HG03460 (cell line): ENCODE results near the gene POLA2.

Source experiments
- ATAC-seq: cut with Tn5 transposase; IDR thresholded peaks from one replicate; pipeline ENCODE4 v1.9.1; 2021; ENCODE audit not compliant: unreplicated experiment

Gene POLA2

DNA sequence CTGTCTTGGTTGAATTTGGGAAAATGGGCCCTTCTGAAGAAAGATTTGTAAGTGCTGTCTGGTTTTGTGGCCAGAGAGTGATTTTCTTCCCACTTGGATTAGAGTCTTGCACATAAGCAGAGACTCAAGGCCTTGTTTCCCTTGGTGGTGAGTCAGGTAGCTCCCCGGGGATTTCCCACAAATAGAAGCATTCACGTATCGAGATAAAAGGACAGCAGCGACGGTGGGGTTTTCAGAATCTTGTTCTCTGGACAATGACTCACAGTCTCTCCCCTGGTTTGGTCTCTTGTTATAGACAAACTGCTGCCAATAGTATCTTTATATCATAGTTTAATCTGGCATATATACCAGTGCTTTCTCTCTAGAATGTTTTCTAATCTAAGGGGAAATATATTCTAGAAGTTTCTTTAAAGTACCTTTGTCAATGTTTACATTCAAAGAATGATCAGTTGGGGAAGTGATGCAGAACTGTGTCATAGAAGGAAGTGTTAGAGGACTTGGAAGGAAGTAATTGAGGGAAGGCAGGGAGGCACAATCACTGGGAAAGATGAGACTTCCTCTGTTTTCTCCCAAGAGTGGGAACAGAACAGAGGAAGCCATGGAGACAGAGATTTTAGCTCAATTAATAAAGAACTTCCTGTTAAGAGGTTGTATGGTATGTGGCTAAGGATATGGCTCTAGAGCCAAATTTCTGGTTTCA, 18.1 kb downstream of the POLA2 start:
- ATAC-seq, result no peak

- no peak for ATAC-seq
Observed at GRCh38 chr11:65280646-65281045, 18.9 kb downstream of the POLA2 start.

DNA sequence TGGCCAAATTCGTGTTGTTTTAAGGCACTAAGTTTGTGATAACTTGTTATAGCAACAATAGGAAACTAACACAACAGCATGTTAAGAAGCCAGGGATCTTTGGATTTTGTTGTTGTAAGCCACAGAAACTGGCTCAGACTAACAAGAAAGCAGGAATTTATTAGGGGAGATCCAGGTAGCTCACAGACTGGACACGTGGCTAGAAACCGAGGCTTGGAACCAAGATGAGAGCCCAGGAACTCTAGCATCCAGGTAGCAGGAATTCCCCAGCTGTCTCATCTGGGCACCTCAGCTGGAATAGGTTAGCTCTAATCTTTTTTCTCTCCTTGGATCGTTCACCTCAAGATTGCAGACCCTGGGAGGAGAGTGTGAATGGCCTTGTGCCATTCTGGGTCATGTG, 24.9 kb downstream of the POLA2 start:
- ATAC-seq, result no peak

- ATAC-seq, result no peak
Observed at GRCh38 chr11:65287601-65288000, 25.8 kb downstream of the POLA2 start.

- no peak for ATAC-seq
Observed at GRCh38 chr11:65288706-65289536, 27.2 kb downstream of the POLA2 start.

GRCh38 chr11:65290448-65291165, 28.8 kb downstream of the POLA2 start:
- ATAC-seq, result peak; percentile 68

DNA sequence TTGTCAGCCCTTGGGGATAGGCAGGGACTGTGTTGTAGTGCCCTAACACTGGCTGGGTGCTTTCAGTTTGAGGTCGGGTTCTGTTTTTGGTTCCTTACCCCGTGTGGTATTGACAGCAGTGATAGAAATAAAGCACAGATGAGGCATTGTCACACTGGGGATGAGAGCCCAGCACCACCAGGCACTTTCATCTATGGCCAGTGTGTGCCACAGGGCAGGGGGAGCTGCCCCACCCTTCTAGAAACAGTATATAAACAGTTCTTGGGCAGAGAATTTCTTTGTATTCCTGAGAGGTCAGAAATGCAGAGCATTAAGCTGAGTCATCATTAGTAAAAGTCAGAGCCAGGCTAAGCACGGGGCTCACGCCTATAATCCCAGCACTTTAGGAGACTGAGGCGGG, 29.9 kb downstream of the POLA2 start:
- ATAC-seq, result no peak

GRCh38 chr11:65292890-65293289, 31.1 kb downstream of the POLA2 start:
- no peak for ATAC-seq

DNA sequence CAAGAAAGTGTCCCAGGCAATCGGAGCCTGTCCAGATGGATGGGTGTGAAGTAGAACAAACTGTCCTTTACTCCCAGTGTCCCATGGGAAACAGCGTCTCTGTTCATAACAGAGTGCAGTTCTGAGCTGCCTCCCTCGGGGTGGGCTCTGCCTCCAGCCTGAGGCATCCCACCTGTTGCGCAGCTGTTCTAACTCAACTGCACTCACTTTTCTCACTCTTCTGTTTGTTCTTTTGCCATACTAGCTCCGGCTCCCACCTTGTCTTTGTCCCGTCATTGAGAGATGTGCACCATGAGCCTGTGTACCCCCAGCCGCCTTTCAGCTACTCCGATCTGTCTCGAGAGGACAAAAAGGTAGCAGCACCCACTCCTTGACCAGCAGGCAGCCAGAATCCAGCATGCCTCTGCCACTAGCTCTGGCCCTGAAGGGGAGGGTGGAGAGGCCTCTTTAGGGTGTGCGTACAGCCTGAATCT, 32.2 kb downstream of the POLA2 start:
- ATAC-seq, result no peak

DNA sequence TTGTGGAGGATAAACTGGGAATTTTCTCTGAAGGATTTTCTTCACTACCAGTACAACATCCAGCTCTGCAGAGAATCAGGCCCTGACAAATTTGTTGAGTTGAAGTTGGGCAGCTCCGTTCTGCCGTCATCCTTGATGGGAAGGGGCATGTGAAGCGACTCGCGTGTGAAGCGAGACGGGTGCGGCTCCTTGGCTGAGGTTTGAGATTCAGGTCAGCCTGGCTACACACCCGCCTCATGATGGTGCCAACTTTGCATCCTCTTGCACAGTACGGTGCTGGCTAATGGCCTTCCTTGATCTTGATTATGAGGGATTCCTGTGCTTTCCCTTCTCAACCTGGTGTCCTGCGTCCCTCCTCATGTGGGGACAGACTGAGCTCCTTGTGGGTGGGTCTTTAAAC, 33.2 kb downstream of the POLA2 start:
- no peak for ATAC-seq

DNA sequence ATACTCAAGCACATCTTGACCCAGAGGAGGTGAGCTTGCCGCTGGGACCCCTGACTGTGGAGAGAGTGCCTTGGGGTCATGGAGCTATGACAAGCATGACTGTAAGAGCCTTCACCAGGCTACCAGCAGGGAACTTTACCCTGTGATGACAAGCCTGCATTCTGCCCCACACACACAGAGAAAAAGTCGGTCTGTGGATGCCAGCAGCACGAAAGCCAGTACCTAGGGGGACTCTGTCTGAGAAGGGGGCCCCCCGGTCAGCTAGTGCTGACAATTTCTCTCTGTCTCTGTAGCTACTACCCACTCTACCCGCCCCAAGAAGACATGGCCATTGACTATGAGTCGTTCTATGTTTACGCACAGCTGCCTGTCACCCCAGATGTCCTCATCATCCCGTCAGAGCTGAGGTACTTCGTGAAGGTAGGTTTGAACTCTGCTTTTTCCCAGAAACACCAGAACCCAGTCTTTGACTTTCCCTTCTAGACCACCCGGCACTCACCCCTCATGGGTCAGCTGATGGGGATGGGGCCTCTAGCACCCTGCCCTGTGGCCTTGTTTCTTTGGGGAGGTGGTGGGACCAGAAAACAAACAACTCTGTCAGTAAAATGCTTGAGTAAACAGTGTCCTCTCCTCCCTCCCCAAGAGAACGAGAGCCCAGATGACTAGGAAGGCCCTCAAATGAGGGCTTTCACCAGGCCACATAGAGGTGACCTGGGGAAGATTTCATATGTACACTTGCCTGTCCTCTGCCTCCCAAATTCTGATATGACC, 34.0 kb downstream of the POLA2 start:
- no peak for ATAC-seq

- ATAC-seq, result no peak
Observed at GRCh38 chr11:65297026-65297672, 35.4 kb downstream of the POLA2 start.

DNA sequence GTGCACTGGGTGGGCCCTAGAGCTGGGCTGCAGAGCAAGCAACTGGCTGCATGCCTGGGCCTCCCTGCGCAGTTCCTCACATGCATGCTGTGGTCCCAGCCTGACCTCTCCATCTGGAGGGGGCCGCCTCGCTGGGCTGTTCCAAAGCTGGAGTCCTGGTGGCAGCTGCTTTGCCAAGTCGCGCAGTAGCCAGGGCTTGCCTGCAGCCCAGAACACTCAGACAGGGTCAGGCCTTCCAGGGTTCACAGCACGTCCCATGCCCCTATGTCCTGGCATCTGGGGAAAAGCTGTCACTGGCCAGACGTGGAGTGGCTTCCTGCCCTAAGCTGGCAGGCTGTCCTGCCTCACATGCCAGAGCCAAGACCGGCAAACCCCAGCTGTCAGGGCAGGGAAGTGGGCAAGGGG, 36.4 kb downstream of the POLA2 start:
- ATAC-seq, result no peak

DNA sequence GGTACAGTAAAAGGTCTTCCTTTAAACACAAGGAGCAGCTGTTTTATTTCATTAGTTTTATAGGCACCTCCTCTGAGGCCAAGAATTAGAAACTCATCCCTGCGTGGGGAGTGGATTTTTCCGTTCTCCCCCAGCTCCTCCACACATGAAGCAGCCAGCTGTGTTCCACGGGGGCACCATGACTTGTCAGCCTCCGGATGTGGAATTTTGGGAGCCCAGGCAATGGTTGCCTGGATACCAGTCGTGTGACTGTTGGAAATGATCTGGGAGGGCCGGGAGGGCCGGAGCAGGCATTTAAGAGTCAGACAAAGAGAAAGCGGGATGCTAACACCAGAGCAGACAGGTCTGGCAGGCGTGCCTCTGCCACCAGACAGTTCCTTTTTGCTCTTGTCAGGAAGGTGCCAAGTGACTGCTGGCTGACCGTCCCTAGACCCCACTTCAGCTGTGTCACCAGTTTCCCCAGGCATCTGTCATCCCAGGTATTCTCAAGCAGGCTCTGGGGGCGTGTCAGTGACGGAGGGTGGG, 37.0 kb downstream of the POLA2 start:
- ATAC-seq, result no peak

DNA sequence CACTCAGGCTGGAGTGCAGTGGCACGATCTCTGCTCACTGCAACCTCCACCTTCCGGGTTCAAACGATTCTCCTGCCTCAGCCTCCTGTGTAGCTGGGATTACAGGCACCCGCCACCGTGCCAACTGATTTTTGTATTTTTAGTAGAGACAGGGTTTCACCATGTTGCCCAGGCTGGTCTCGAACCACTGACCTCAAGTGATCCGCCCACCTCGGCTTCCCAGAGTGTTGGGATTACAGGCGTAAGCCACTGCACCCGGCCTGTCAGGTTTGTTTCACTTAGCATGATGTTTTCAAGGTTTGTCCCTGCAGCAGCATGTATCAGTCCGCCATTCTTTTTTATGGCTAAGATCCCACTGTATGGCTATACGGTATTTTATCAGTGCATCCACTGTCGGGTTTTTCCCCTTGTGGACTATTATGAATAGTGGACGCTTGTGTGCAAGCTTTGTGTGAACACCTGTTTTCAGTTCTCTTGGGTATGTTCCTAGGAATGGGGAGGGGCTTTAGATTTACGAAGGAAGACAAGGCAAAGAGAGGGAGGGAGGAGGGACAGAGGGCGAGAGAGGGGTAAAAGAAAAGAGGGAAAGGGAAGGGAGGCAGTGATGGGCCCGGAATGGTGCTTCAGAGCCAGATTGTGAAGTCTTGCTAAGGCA, 39.0 kb downstream of the POLA2 start:
- ATAC-seq, result no peak

DNA sequence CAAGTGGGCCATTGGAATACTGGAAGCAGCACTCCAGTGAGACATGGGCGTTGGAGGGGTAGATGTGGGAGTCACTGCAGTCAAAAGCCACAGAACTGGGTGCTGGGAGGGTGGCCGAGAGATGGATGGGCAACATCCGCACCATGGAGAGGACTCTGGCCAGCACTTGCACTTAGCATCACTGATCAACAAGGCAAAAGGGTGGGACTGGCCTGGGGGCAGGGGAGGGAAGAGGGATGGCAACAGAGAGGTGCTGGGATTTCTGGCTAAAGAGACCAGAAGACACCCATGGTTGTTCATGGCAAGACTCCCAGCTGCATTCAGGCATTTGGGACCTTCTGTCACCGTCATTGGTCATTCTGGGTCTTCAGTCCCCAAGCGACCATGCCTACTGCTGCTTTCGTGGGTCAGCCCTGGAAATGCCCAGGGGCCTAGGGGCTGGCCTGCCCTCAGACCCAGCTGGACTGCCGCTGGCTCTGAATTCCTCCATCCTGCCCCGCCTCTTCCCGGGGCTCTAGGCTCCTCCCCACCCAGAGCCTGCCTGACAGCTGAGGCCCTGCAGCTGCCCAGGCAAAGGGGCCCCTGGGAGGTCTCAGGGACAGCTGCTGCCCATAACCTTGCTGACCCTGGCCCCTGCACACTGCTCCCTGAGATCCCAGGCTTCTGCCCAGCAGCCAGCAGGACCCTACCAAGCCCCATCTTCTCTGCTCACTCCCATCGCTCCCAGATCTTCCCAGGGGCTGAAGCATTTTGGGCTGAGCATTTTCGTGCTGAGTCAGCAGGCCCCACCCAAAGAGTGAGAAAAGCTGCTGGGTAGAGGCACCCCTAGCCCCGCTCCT, 39.9 kb downstream of the POLA2 start:
- no peak for ATAC-seq

DNA sequence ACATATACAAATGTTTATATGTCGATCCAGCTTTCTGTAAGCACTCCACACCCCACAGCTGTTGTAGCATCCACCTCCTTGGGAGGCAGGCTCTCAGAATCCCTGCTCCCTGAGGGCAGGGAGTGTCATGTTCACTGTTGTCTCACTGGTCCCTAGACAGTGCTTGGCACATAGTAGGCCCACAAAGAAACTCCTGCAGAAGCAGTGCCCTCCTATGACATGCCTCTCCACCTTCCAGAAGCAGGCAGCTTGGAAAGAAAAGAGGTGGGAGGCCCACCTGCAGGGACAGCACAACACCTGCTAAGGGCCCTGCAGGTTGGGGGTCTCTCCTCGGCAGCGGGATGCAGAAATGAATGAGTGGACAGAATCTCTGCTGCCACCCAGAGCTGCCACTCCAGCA, 41.8 kb downstream of the POLA2 start:
- no peak for ATAC-seq

DNA sequence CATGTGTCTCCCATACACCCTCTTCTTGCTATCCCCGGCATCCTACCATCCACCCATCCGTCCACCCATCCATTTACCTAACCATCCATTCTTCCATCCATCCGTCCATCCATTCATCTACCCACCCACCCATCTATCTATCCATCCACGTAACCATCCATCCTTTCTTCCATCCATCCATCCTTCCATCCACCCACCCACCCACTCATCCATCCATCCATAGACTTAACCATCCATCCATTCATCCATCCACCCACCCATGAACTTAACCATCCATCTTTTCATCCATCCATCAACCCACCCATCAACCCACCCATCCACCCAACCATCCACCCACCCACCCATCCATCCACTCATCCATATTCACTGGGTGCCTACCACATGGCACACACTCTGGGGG, 42.3 kb downstream of the POLA2 start:
- ATAC-seq, result no peak

DNA sequence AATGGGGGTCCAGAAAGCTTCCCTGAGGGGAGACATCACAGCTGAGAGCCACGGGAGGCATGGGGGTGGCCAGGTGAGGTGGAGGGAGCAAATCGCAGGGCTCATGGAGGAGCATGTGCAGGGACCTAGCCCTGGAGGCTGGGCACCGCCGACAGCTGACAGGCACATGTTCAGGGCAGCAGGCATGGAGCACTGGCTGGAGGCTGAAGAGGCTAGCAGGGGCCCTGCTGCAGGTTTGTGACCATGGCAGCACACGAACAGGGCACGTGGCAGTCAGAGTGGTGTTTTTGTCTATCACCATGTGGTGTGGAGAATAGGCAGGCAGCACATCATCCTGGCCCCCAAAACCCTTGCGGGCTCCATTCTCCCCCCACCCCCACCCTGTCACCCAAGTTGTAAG, 42.9 kb downstream of the POLA2 start:
- ATAC-seq, result no peak
